ENCODE results near the gene VEGFA.

GRCh38 chr6:43736844-43737243, 33.2 kb upstream of the VEGFA start:
- no peak for TF ChIP-seq CTCF (conservative IDR thresholded peaks at IDR 0.05; ENCODE audit: low read depth, low read length)
- TF ChIP-seq EZH2 (IDR thresholded peaks at IDR 0.05; ENCODE audit: borderline replicate concordance, low read depth, low read length, poor library complexity, severe bottlenecking): no peak

Data from A673 (cell line).